HT-29 (cell line): ENCODE results near the gene PLIN4. TPM values are rescaled to one million over a fixed set of nuclear protein-coding genes. Genes with fewer than 3 reads are reported as not detected.
"Not testable (repeated sequence)": the region's sequence is repeated elsewhere in the genome, so short reads cannot be mapped to it uniquely, and the experiment has no call there.

Experiments used
- DNase-seq: peaks from one replicate; pipeline ENCODE4 v3.0.0-alpha.2; 2015; ENCODE audit warnings: low spot score
- total RNA-seq: library from RNA; depleted of rRNA; stranded (reverse); fragments of >200 nt; shearing (Covaris generic); gene quantifications from 2 replicates; pipeline ENCODE4 v1.2.3, GENCODE V29; 2014

PLIN4 gene
- total RNA-seq, 1 experiment from 2014 or later: 8.5 TPM

- DNase-seq: peak; percentile 23
Observed at GRCh38 chr19:4547303-4548237, 29.3 kb upstream of the PLIN4 start.

- DNase-seq: no peak
Observed at GRCh38 chr19:4543842-4544647, 25.8 kb upstream of the PLIN4 start.

- no peak for DNase-seq
Observed at GRCh38 chr19:4542896-4543841, 24.9 kb upstream of the PLIN4 start.

GRCh38 chr19:4541806-4542145 is 23.5 kb upstream of the PLIN4 start:
- DNase-seq: not testable (repeated sequence)

GRCh38 chr19:4541114-4541805 is 23.0 kb upstream of the PLIN4 start:
- no peak for DNase-seq

GRCh38 chr19:4539693-4540581 is 21.7 kb upstream of the PLIN4 start, which contains the start of gene LRG1:
Gene LRG1 (minus strand): TSS chr19:4540036. CDS start chr19:4540013, 23 bp downstream.
- peak; percentile 82 for DNase-seq

- DNase-seq: no peak
Observed at GRCh38 chr19:4539169-4539692, 20.9 kb upstream of the PLIN4 start.

GRCh38 chr19:4538601-4538954 is 20.3 kb upstream of the PLIN4 start:
- DNase-seq: no peak

GRCh38 chr19:4537953-4538600 is 19.8 kb upstream of the PLIN4 start:
- no peak for DNase-seq

GRCh38 chr19:4536798-4537197 is 18.5 kb upstream of the PLIN4 start:
- DNase-seq: no peak

GRCh38 chr19:4534836-4535658 is 16.8 kb upstream of the PLIN4 start, which contains the start of gene PLIN5:
Gene PLIN5 (minus strand): TSS chr19:4535224. CDS start chr19:4534074, 1,150 bp downstream.
- peak; percentile 80 for DNase-seq

GRCh38 chr19:4533835-4534424 is 15.6 kb upstream of the PLIN4 start:
- no peak for DNase-seq

GRCh38 chr19:4533334-4533733 is 15.0 kb upstream of the PLIN4 start:
- DNase-seq: no peak

GRCh38 chr19:4531562-4532165 is 13.4 kb upstream of the PLIN4 start:
- DNase-seq: no peak

- DNase-seq: no peak
Observed at GRCh38 chr19:4529924-4530522, 11.7 kb upstream of the PLIN4 start.

- DNase-seq: no peak
Observed at GRCh38 chr19:4528843-4529242, 10.6 kb upstream of the PLIN4 start.

GRCh38 chr19:4527377-4527776 is 9.1 kb upstream of the PLIN4 start:
- not testable (repeated sequence) for DNase-seq
